Stomach (tissue), 4 donors: ENCODE measurements around the gene HS2ST1.

Source experiments
- CTCF ChIP-seq, 7 experiments: fragments of 450-650 bp in 4 of 7; fragments of 200-600 bp in 3 of 7; sonication (generic) in 3 of 7; IDR thresholded peaks; one replicate each; pipeline ENCODE4 v1.5.1; 2016 to 2019; ENCODE audit warnings: antibody characterized with exemption in 7 of 7, control low read depth in 2 of 7, mild to moderate bottlenecking in 1 of 7
- POLR2A ChIP-seq, 4 donors: fragments of 450-650 bp; IDR thresholded peaks; one replicate each; pipeline ENCODE4 v1.6.1; 2016; ENCODE audit warnings: antibody characterized with exemption in 4 of 4, control low read depth in 2 of 4, mild to moderate bottlenecking in 1 of 4, moderate library complexity in 1 of 4

- TF ChIP-seq CTCF (IDR thresholded peaks at IDR 0.05) = no peak
- TF ChIP-seq POLR2A (IDR thresholded peaks at IDR 0.05) = no peak
These were observed 57.8 kb downstream of the HS2ST1 start for GRCh38 chr1:86972262-86972661.
